ENCODE data around the gene SCLT1.

SCLT1 gene

GRCh38 chr4:128916832-128917231 lies 176.5 kb downstream of the SCLT1 start:
- no peak overlapping the region for H3K4me3 ChIP-seq (ENCODE audit: low read depth, low read length)
- TF ChIP-seq, protein P1, sequence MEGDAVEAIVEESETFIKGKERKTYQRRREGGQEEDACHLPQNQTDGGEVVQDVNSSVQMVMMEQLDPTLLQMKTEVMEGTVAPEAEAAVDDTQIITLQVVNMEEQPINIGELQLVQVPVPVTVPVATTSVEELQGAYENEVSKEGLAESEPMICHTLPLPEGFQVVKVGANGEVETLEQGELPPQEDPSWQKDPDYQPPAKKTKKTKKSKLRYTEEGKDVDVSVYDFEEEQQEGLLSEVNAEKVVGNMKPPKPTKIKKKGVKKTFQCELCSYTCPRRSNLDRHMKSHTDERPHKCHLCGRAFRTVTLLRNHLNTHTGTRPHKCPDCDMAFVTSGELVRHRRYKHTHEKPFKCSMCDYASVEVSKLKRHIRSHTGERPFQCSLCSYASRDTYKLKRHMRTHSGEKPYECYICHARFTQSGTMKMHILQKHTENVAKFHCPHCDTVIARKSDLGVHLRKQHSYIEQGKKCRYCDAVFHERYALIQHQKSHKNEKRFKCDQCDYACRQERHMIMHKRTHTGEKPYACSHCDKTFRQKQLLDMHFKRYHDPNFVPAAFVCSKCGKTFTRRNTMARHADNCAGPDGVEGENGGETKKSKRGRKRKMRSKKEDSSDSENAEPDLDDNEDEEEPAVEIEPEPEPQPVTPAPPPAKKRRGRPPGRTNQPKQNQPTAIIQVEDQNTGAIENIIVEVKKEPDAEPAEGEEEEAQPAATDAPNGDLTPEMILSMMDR (IDR thresholded peaks at IDR 0.05; ENCODE audit: low read depth, low read length), result no peak

DNA sequence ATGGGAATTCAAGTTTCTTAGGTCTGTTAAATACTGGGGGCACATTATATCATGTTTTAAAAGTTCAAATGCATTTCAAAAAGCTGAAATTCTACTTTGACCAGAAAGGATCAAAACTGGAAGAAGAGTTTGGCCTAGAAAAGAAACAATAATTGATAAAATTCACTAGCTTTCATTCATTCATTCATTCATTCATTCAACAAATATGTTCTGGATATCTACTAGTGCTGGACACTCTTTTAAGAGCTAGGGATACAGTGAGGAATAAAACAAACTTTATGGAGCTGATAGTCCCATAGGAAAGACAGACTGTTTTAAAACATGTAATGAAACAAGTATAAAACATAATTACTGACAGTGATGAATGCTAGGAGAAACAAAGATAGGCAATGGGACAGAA lies 177.8 kb downstream of the SCLT1 start:
- H3K4me3 ChIP-seq (ENCODE audit: low read depth, low read length), result no peak overlapping the region
- TF ChIP-seq, protein P1 (IDR thresholded peaks at IDR 0.05; ENCODE audit: low read depth, low read length), result no peak

GRCh38 chr4:128913228-128913627 lies 180.1 kb downstream of the SCLT1 start:
- TF ChIP-seq, protein P1 (IDR thresholded peaks at IDR 0.05; ENCODE audit: low read depth, low read length), result no peak
- no peak overlapping the region for H3K4me3 ChIP-seq (ENCODE audit: low read depth, low read length)

DNA sequence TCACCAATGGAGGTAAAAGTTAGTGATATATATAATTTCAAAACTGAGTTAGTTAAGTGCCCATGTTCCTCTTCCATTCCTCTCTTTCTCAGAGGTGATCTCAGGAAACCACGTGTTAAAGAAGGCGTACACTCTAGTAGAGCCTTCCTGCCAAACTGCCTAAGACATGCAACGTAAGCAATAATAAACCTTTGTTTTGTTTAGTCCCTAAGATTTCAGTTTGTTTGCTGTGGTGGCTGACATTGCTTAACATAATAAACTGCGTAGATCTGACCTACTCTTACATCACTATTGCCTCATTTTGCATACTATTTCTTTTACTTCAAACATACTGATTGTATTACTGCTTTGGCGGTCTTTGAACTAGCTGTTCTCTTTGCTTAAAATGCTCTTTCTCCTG lies 184.6 kb downstream of the SCLT1 start:
- TF ChIP-seq, protein P1 (IDR thresholded peaks at IDR 0.05; ENCODE audit: low read depth, low read length), result no peak
- H3K4me3 ChIP-seq (ENCODE audit: low read depth, low read length), result no peak overlapping the region

- H3K4me3 ChIP-seq (ENCODE audit: low read depth, low read length), result no peak overlapping the region
- TF ChIP-seq, protein P1 (IDR thresholded peaks at IDR 0.05; ENCODE audit: low read depth, low read length), result no peak
Observed at GRCh38 chr4:128907981-128908380, 185.4 kb downstream of the SCLT1 start.

DNA sequence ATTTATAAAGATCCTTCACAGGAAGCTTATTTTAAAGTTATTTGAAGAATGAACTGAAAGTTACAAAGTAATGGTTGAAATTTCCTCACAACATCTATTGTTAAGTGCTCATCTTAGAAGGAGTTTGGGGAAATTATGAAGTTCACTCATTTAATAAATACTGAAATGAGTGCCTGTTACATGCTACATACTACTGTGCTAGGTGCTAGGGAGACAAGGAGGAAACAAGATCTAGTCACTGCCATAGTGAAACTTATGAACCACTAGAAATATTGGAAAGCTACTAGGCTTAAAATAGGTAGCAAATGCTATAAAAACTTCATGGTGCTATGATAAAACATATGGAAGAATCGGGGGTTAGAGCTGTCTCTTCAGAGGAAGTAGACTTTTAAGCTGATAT lies 186.8 kb downstream of the SCLT1 start:
- no peak overlapping the region for H3K4me3 ChIP-seq (ENCODE audit: low read depth, low read length)
- TF ChIP-seq, protein P1 (IDR thresholded peaks at IDR 0.05; ENCODE audit: low read depth, low read length), result no peak

DNA sequence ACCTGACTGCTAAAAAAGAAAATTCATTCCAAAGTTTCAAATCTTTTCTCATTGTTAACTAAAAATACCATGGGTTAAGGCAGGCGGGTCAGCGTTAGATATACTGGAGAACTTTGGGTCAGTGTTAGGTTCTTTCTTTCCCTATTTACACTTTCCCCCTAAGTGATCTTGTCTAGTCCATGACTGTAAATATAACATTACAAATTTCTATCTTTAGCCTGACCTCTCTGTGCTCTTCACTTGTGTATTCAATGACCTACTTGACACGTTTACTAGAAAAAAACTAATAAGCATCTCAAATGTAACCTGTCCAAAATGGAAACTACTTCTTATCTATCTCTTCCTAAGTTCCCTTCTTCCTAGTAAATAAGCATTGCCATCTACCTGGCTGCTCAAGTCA lies 188.5 kb downstream of the SCLT1 start:
- TF ChIP-seq, protein P1 (IDR thresholded peaks at IDR 0.05; ENCODE audit: low read depth, low read length), result no peak
- H3K4me3 ChIP-seq (ENCODE audit: low read depth, low read length), result no peak overlapping the region
